ENCODE data around the gene TRAIP. TPM values are rescaled to one million over a fixed set of nuclear protein-coding genes. Genes with fewer than 3 reads are reported as not detected.
"Not testable (repeated sequence)": the region's sequence is repeated elsewhere in the genome, so short reads cannot be mapped to it uniquely, and the experiment has no call there.

The TRAIP gene
- total RNA-seq, 2 donors from 2014 or later, result 1.4 to 1.7 TPM

DNA sequence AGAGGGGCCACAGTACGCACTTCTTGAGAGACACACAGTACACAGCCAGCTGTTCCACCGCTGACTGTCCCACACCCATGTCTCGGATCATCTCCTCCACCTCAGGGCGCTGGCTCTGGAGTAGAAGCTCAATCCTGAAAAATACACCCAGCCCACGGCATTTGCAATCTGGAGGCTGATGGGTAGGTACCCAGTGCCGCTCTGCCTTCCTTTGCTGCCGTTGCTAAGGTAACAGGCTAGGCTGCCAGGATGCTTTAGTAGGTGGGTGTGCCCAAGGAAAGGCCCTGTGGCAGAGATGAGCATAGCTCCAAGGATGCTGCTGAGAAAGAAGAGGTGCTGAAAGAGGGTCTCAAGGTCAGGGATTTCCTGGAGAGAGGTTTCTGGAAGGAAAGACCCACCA is 14.6 kb downstream of the TRAIP start:
- DNase-seq (no peak), ATAC-seq (no peak)
- intact Hi-C loops (cut with DNase I), result loop anchor here (5.0 to 10.0 kb wide), 3 partner anchors 40 to 65 kb away; partner anchors contain the start of gene INKA1 (in 1 of the 2)

DNA sequence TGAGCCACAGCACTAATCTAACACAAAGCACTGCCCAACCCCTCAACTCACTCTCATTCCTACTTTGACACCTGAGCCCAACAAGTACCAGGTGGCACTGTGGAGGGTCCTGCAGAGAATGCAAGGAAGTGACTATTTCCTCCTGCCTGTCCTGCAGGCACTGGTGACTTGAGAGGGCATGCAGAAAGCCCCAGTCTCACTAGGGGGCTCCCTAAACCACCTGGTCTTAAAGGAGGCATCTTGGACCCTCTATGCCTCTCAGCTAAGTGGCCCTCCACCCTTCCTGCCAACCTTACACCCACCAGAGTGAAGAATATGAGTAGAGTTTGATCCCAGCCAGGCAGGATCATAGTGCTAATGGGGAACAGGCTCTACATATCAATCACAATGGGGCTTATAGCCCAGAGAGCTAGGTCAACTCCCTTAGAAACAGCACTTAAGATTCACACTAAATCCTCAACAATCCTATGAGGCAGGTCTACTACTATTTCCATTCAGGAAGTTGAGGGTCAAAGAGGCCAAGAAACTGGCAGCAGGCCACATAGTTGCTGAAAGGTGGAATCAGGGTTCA is 15.2 kb downstream of the TRAIP start:
- DNase-seq (no peak), ATAC-seq (no peak)
- intact Hi-C loops (cut with DNase I), result loop anchor here (5.0 to 10.0 kb wide), 3 partner anchors 39 to 66 kb away; partner anchors contain the start of gene INKA1 (in 1 of the 2)

DNA sequence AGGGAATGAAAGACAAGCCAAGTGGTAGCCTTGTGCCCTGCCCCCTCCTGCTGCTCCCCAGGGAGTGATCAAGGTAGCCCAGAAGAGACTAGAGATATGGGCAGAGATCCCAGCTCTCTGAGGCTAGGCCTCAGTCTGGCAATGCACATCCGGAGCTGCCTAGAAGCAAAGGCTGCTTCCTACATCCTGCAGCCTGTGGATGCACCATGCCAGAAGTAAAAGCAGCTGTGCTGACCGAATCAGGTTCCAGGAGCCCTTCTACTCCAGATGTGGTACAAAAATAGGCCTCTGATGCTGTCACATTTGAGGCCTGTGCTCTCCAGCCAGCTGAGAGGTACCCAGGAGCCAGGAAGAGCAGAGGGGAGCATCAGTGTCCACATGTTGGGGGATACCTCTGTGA is 16.0 kb downstream of the TRAIP start:
- intact Hi-C loops (cut with DNase I), result loop anchor here (5.0 to 10.0 kb wide), 3 partner anchors 38 to 67 kb away; partner anchors contain the start of gene INKA1 (in 1 of the 2)
- no peak for ATAC-seq
- no peak for DNase-seq

DNA sequence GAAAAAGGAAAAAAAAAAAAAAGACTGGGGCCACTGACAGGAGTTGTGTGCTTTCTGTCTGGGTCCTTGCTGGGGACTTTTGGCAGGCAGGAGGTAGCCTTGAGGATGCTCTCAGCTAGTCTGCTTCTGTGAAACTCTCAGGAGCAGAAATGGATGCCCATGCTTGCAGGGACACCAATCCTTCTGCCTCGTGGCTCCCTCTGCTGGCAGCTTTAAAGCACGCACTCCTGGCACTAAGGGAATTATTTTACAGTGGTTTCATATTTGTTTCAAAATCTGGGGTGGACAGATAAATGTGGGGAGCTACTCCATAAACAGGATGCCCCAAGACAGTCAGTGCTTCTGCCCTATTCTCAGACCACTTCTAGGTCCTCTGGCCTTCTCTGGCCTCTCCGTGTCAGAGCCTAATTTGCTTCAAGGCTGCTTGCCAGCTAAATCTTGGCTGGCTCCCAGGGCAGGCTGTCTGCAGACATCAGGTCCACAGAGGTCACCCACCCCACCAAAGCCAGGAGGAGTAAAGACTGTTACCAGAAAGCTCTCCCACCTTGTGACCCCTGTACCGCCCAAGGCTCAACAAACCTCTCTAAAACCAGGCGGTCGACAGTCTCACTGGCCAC is 17.1 kb downstream of the TRAIP start:
- intact Hi-C loops (cut with DNase I), result loop anchor here in 1 of 2 donors (1.0 kb wide), 1 partner anchor 36 kb away; the partner anchor contains the start of gene INKA1
- DNase-seq (peak; percentile 85), ATAC-seq (peak; percentile 84 to 86)

DNA sequence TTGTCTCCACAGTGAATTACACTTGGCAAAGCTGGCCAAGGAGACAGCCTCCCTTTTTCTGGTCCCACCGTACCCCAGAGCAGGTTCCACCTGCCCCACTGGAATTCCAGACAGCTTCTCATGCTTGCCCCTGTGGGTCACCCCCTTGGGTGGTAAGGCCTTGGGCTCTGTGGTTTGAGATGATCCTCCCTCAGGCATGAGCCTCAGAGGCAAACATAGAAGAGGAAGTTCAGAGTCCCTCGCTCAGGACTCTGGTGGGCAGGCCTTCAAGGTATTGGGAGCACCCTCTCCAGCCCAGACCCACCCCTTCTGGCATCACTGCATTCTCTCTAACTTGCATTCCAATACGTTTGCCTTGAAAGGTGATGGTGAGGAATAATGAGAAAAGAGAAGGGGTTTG is 25.0 kb downstream of the TRAIP start:
- ATAC-seq (no peak), DNase-seq (no peak)
- intact Hi-C loops (cut with DNase I), result no loop called here

DNA sequence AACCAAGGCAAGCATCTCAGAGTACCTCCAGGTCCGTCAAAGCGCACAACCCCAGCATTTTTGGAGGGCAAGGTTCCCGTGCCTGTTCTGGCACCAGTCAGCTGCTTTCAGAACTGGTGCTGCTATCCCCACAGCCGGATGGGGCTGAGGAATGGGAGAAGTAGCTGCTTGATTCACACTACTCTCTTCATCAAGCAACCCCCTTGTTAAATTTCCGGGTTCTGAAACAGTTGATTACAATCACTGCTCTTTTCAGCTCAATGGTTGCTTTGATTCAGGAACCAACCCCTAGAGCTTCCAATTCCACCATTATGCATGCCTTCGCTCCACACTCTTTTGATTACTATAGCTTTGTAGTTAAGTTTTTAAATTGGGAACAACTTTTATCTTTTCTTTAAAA is 30.3 kb downstream of the TRAIP start:
- intact Hi-C loops (cut with DNase I), result no loop called here
- DNase-seq, result no peak
- ATAC-seq, result no peak

DNA sequence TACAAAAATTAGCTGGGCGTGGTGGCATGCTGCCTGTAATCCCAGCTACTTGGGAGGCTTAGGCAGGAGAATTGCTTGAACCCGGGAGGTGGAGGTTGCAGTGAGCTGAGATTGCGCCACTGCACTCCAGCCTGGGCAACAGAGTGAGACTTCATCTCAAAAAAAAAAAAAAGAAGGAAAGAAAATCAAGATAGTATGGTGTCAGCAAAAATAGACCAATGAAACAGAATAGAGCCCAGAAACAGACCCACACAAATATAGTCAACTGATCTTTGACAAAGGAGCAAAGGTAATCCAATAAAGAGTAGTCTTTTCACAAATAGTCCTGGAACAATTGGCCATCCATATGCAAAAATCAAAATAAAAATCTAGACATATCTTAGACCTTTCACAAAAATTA is 33.2 kb downstream of the TRAIP start:
- intact Hi-C loops (cut with DNase I); ATAC-seq; DNase-seq: not testable (repeated sequence)

DNA sequence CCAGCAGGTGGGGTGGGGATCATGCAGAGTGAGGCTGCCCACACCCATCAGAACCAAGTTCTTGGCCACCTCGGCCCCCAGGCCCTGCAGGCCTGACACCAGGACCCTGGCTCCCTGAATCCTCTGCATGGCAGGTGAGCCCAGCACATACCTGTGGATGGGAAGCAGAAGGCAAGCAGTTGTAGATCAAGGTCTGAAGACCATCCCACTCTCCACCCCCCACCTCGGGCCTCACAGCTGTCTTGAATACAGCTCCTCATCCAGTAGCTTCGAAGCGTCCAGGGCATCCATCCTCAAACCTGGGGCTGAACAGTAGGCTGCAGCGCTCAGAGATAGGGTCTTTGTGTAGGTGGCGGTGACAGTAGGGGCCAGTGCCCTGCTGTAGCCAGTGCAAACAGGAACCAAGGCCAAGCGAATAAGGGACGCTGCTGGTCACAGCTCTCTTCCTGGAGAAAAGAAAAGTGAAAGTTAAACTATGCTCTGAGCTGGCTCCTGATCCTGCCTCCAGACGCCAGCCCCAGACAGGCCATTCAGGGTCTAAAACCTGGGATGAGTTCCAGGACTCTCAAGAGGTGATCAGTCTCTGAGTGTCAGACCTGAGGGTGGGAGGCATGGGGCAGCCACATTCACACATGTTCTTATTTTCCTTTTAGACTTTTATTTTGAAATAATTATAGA is 42.7 kb downstream of the TRAIP start, which contains the start of gene UBA7:
Gene UBA7 (minus strand): TSS at position 457 of the 678 bp plus-strand sequence. CDS start 166 bp downstream, at position 291.
- intact Hi-C loops (cut with DNase I), result no loop called here
- ATAC-seq (peak; percentile 93 to 94), DNase-seq (peak; percentile 63)

DNA sequence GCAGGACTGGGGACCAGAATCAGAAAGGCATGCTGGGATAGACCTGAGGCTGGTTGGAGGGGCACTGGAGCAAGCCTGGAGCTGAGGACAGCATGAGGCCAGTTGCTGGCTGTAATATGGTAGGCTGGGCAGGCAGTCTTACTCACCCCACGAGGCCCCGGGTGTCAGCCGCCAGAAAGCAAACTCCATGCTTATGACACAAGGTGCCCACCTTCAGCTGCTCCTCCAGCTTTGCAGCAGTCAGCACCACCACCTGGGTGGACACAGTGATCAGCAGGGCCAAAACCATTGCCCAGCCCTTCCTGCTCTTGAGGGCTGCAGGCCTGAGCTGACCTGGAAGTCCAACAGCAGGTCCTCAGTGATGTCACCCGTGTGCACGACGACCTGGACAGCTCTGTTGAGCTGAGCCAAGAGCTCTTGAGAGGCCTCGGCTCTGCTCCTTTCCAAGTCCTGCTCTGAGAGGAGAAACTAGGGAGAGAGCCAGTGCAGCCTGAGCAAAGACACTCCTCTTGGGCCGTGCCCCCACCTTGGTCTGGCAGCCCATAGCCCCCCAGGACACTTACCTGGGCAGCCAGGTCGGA is 43.4 kb downstream of the TRAIP start:
- DNase-seq, result no peak
- intact Hi-C loops (cut with DNase I), result no loop called here
- peak; percentile 47 to 62 for ATAC-seq

DNA sequence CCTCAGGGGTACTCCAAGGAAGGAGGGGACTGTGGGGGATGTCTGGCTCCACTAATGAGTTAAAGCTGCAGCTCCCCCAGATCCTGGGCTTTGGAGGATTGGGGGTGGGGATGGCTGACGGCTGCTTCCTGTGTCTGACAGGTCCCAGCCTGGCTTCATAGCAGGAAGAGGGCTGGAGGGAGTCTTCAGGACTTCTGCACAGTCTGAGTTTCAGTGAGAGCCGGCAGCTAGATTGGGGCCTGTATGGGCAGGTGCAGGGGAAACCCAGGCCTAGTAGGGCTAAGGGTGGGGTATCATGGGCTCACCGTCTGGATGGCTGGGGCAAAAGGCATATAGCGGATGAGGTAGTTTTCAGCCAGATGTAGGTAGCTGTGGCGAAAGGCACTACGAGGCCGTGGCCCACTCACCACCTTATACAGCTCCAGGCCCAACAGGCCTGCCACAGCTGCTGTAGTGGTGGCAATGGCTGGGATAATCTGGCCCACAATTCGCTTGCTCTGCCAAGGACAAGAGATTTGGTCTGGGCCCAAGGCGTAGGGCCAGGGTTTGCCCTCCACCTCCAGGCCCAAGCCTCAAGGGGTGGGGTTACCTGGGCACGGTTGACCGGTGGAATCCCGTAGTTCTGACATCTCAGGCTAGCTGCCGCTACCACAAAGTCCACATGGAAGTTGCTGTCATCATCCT is 48.8 kb downstream of the TRAIP start:
- intact Hi-C loops (cut with DNase I), result no loop called here
- DNase-seq (no peak), ATAC-seq (no peak)

DNA sequence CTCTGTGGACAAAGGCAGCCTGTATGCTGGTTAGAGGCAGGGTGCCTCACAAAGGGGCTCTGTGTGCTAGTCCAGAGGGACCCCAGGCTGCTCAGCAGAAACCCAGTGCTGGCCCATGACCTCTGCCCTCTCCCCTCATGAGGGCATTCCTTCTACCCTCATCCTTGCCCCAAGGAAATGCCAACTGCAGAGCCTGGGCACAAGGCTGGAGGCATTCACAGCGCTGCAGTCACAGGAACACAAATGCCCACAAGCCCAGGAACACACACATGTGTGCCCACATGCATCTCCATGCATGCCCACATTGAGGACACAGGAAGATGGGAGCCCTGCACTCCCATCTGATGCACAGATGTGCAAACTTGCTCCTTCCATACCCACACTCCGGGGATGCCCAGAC is 49.5 kb downstream of the TRAIP start:
- DNase-seq (no peak), ATAC-seq (no peak)
- intact Hi-C loops (cut with DNase I), result no loop called here

DNA sequence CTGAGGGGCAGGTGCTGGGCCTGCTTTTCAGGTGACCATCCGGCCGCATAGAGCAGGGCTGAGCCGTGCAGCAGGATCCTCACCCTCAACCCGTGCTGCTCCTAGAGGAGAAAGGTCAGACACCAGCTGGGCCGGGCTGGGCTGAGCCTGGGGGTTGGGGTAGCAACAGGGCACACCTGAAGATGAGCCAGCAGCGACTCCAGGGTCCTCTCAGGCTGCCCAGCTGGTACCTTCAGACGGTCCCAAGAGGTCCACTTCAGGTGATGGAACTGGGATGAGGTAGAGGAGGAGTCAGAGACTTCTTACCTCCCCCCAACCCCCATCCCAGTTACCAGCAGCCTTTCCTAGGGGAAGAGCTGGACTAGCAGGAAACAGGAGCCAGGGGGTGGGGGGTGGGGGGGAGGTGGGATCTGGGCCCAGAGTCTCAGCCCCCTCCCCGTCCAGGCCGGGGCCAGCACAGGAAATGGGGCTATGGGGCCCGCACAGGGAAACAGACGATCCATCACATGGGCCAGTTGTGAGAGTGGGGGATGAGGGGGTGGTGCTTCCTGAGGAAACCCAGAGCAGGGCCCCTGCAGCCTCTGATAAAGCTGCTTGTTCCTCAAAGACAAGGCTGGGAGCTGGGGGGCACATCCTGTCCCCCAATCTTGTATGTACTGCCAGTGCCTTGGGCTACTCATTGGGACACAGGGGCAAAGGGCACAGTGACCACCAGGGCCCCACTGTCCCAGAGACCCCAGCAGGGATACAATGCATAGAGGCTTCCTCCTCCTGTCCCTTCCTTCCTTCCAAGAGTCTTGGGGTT is 50.3 kb downstream of the TRAIP start:
- ATAC-seq, result peak in 1 of 2 donors; percentile 7
- intact Hi-C loops (cut with DNase I), result no loop called here

DNA sequence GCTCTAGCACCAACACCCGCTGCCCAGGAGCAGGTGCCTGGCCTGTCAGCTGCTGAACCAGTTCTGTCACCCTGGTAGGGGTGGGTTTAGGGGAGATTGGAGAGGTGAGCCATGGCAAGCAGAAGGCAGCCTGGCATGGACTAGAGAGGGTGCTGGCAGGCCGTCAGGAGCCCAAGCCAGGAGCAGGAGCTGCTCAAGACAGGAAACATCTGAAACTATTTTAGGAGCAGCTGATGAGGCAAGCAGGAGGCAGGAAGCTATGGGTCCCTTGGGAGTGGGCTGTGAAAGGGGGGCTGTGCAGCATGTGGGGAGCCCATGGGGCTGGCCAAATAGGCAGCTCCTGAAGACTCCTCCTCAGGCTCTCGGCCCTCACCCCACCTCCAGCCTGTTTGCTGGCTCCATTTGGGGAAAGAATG is 51.0 kb downstream of the TRAIP start:
- peak; percentile 42 to 58 for ATAC-seq
- DNase-seq, result peak; percentile 89
- intact Hi-C loops (cut with DNase I), result no loop called here

More for the DNA sequence above, 50.3 kb downstream of the TRAIP start:
- DNase-seq, result peak; percentile 72

DNA sequence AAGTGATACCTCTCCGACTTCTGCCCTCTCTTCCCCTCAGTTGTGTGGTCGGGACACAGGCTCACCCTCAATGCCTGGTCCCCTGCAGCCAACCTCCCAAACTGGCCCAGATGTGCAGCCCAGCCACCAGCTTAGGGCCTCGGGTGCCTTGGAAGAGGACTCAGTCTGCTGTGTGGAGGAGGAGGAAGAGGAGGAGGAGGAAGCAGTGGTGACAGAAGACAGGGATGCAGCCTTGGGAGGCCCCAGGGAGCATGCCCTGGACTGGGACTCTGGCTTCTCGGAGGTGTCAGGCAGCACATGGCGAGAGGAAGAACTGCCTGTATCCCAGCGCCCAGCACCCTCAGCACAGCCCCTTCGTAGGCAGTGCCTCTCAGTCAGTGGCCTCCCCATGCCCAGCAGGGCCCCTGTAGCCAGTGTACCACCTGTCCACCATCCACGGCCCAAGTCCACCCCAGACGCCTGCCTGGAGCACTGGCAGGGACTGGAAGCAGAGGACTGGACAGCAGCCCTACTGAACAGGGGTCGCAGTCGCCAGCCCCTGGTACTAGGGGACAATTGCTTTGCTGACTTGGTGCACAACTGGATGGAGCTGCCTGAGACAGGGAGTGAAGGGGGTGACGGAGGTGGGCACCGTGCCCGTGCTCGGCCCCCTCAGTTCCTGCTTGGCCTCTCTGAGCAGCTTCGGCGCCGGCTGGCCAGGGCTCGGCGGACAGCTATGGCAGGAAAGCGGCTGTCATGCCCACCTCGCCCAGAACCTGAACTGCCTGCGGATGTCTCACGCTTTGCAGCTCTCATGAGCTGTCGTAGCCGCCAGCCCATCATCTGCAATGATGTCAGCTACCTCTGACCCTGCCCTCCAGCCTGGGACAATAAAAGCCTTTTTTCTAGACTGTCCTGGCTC is 52.0 kb downstream of the TRAIP start:
- DNase-seq, result peak; percentile 58
- intact Hi-C loops (cut with DNase I), result loop anchor here in 1 of 2 donors (5.0 kb wide), 1 partner anchor 38 kb away; no protein-coding TSS in a partner anchor
- no peak for ATAC-seq

DNA sequence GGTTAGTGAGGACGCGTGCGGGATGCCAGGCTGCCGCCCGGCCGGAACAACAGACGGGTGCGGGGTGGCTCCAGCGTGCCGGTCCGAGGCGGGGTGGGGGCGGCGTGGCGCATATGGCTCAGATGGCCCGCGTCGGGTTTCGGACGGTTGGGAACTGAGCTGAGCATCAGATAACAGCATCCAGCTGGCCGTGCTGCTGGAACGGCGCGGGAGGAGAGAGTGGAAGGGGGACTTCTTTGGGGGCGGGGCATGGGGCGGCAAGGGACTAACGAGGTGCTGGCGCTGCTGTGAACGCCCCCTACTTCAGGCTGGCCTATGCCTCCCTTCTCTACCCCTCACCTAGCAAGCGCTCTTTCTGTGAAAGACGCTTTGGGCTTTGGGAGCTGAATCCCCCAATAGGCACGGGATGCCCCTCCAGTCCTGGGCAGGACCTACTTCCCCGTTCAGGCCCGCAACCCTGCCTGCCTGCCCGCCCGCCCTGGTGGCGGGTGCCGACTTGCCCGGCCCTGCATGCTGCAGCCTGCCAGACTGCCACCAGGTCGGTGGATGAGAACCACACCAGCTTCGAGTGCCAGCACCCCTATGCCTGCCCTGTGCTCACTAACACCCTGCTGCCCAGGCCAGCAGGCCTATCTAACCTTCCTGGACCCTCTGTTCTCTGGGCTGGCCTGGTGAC is 52.8 kb downstream of the TRAIP start:
- ATAC-seq (peak; percentile 6 to 13), DNase-seq (peak; percentile 39)
- intact Hi-C loops (cut with DNase I), result loop anchor here (1.0 to 5.0 kb wide), 3 partner anchors 36 to 103 kb away; no protein-coding TSS in a partner anchor

DNA sequence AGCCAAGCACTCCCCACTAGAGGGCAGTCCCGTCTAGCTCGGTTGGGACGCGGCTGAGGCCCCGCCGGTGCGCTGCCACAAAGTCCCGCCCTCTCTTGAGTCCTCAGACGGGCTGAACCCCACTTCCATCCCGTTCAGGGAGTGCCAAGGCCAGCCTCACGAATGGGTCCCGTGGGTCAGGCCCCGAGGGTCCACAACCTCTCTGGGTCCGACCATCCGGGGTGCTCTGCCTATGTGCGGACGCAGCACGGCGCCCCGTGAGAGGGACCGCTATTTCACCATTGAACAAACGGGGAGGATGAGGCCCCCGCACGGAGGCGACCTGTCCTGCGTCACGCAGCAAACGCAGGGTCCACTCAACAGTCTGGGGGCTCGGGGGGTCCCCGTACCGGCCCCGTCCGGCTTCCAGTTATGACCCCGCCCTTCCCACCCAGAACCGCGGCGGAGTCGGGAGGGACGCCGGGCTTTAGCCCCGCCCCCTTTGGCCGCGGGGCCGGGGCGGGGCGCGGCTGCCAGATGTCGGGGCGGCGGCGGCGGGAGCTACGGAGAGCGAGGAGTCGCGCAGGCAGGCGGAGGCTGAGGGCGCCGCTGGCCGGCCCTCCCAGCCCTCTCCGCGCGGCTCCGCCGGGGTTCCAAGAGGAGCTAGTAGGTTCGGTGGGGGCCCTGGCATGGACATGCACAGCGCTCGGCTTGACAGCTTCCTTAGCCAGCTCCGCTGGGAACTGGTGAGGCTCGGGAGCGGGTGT is 53.5 kb downstream of the TRAIP start, which contains the start of gene INKA1:
Gene INKA1 (plus strand): TSS at position 543 of the 746 bp plus-strand sequence. CDS start 132 bp downstream, at position 675.
- ATAC-seq (peak; percentile 84 to 87), DNase-seq (peak; percentile 93)

More for the DNA sequence above, 53.5 kb downstream of the TRAIP start, which contains the start of gene INKA1:
- intact Hi-C loops (cut with DNase I), result loop anchor here (1.0 to 5.0 kb wide), 3 partner anchors 36 to 104 kb away; no protein-coding TSS in a partner anchor
